CD4-positive, CD25-positive, alpha-beta regulatory T cell (primary cell): ENCODE results near the gene TBX2. TPM values are rescaled to one million over a fixed set of nuclear protein-coding genes. Genes with fewer than 3 reads are reported as not detected.

Experiments used
- ATAC-seq, 2 donors: fragments of 150-1000 bp; cut with Tn5 transposase; one replicate each; pipeline ENCODE4 v1.10.0; 2021; ENCODE audit warnings: low read depth in 2 of 2, moderate number of reproducible peaks in 2 of 2, moderate library complexity in 1 of 2
- DNase-seq, 3 donors: peaks; one replicate each; pipeline versions ENCODE4 v3.0.0 to v3.0.0-alpha.2; 2012 to 2022; ENCODE audit warnings: mixed read lengths in 1 of 3
- H3K27ac ChIP-seq: one replicate; pipeline ENCODE4 v1.7.0; 2013; ENCODE audit warnings: mild to moderate bottlenecking, low read length; ENCODE audit not compliant: insufficient read depth, poor library complexity, severe bottlenecking
- H3K27me3 ChIP-seq: one replicate; pipeline ENCODE4 v1.7.0; 2013; ENCODE audit warnings: low read length; ENCODE audit not compliant: control insufficient read depth, insufficient read depth
- H3K36me3 ChIP-seq: one replicate; pipeline ENCODE4 v1.7.0; 2013; ENCODE audit warnings: mild to moderate bottlenecking, low read length, moderate library complexity; ENCODE audit not compliant: control insufficient read depth, insufficient read depth
- H3K4me1 ChIP-seq: 2 replicates; pipeline ENCODE4 v1.7.0; 2013; ENCODE audit warnings: mild to moderate bottlenecking, low read length; ENCODE audit not compliant: insufficient read depth, control insufficient read depth, poor library complexity, severe bottlenecking
- H3K4me3 ChIP-seq: one replicate; pipeline ENCODE4 v1.7.0; 2013; ENCODE audit warnings: low read depth, mild to moderate bottlenecking, low read length, moderate library complexity
- H3K9me3 ChIP-seq, 2 experiments: 1 replicate in 1 of 2; 2 replicates in 1 of 2; pipeline ENCODE4 v1.7.0; 2013; ENCODE audit warnings: low read length in 2 of 2, mild to moderate bottlenecking in 1 of 2, moderate library complexity in 1 of 2; ENCODE audit not compliant: control insufficient read depth in 2 of 2
- H3K27ac Mint-ChIP-seq, 3 donors: one replicate each; pipeline ENCODE4 v1.8.0; 2020 to 2022; ENCODE audit warnings: mild to moderate bottlenecking in 3 of 3, mixed read lengths in 3 of 3, moderate library complexity in 2 of 3
- H3K27me3 Mint-ChIP-seq: one replicate; pipeline ENCODE4 v1.8.0; 2022; ENCODE audit warnings: mild to moderate bottlenecking, mixed read lengths
- H3K36me3 Mint-ChIP-seq: one replicate; pipeline ENCODE4 v1.8.0; 2020; ENCODE audit warnings: mixed read lengths
- H3K4me1 Mint-ChIP-seq, 4 donors: one replicate each; pipeline ENCODE4 v1.8.0; 2020 to 2022; ENCODE audit warnings: mixed read lengths in 4 of 4, mild to moderate bottlenecking in 1 of 4
- H3K4me3 Mint-ChIP-seq, 4 donors: one replicate each; pipeline ENCODE4 v1.8.0; 2020 to 2022; ENCODE audit warnings: mild to moderate bottlenecking in 4 of 4, mixed read lengths in 4 of 4, moderate library complexity in 3 of 4
- H3K9me3 Mint-ChIP-seq, 7 donors: one replicate each; pipeline ENCODE4 v1.8.0; 2020 to 2022; ENCODE audit warnings: mixed read lengths in 7 of 7, mild to moderate bottlenecking in 3 of 7, moderate library complexity in 2 of 7
- polyA plus RNA-seq, 4 donors: library from polyadenylated mRNA; unstranded; fragments of 300-500 nt; fragmentation: Illumina TruSeq; gene quantifications; one replicate each; pipeline ENCODE4 v1.2.3, GENCODE V29; 2021
- total RNA-seq: library from RNA; stranded (reverse); gene quantifications from one replicate; pipeline ENCODE4 v1.2.3, GENCODE V29; 2022

Gene TBX2
- total and polyA plus RNA-seq, 5 donors from 2014 or later: not detected

DNA sequence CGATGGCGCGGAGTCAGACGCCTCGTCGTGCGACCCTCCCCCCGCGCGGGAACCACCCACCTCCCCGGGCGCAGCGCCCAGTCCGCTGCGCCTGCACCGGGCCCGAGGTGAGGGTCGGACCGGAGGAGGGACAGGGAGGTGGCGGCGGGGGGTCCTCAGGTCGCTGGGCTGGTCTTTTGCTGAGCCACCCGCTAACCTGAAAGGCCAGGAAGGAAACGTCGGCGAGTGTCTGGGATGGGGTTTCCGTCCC, 4.9 kb downstream of the TBX2 start:
- DNase-seq (no peak), ATAC-seq (no peak)
- H3K4me1 ChIP-seq: peaks cover 59% of the 10 kb centered on the region
- no peaks in the 10 kb centered on the region for H3K9me3 ChIP-seq
- no peaks in the 10 kb centered on the region for H3K36me3 ChIP-seq
- no peak overlapping the region for H3K4me3 ChIP-seq
- Mint-ChIP-seq H3K27me3 (peaks cover 68% of the 10 kb centered on the region), H3K4me3 (peak overlapping the region in 1 of 4 donors; percentile 63), H3K36me3 (no peaks in the 10 kb centered on the region), H3K9me3 (peaks cover 0 to 6% (median 0%) of the 10 kb centered on the region in 7 donors), H3K27ac (no peak overlapping the region), H3K4me1 (peaks cover 5 to 55% (median 23%) of the 10 kb centered on the region in 4 donors)
- H3K27ac ChIP-seq: no peak overlapping the region
- H3K27me3 ChIP-seq: peaks cover 29% of the 10 kb centered on the region

DNA sequence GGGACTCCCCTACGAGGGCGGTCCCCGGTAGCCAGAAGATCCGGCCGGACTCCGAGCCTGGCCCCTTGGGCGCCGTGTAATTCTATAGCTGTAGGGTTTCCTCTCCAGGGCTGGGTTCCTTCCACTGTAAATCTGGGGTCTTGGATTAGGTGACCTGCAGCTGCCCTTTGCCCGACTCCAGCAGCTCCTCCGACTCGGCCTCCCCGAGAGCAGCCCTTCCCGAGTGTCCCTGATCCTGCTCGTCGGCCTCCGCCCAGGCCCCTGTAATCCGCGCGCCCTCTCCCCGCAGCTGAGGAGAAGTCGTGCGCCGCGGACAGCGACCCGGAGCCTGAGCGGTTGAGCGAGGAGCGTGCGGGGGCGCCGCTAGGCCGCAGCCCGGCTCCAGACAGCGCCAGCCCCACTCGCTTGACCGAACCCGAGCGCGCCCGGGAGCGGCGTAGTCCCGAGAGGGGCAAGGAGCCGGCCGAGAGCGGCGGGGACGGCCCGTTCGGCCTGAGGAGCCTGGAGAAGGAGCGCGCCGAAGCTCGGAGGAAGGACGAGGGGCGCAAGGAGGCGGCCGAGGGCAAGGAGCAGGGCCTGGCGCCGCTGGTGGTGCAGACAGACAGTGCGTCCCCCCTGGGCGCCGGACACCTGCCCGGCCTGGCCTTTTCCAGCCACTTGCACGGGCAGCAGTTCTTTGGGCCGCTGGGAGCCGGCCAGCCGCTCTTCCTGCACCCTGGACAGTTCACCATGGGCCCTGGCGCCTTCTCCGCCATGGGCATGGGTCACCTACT, 5.5 kb downstream of the TBX2 start:
- Mint-ChIP-seq H3K4me1 (peaks cover 5 to 60% (median 24%) of the 10 kb centered on the region in 4 donors), H3K27ac (no peak overlapping the region), H3K27me3 (peaks cover 73% of the 10 kb centered on the region), H3K4me3 (peak overlapping the region in 1 of 4 donors; percentile 69), H3K36me3 (no peaks in the 10 kb centered on the region), H3K9me3 (peaks cover 0 to 6% (median 0%) of the 10 kb centered on the region in 7 donors)
- Histone ChIP-seq H3K27me3 (peaks cover 29% of the 10 kb centered on the region), H3K9me3 (no peaks in the 10 kb centered on the region), H3K4me3 (no peak overlapping the region), H3K27ac (no peak overlapping the region), H3K36me3 (no peaks in the 10 kb centered on the region), H3K4me1 (peaks cover 61% of the 10 kb centered on the region)
- no peak for DNase-seq
- ATAC-seq: no peak

- H3K36me3 Mint-ChIP-seq: no peaks in the 10 kb centered on the region
- H3K4me1 ChIP-seq: peaks cover 65% of the 10 kb centered on the region
- peaks cover 77% of the 10 kb centered on the region for H3K27me3 Mint-ChIP-seq
- H3K4me3 Mint-ChIP-seq: peak overlapping the region in 2 of 4 donors; percentile 17 to 38
- DNase-seq (no peak), ATAC-seq (no peak)
- no peak overlapping the region for H3K27ac ChIP-seq
- H3K9me3 ChIP-seq: no peaks in the 10 kb centered on the region
- no peaks in the 10 kb centered on the region for H3K36me3 ChIP-seq
- no peak overlapping the region for H3K4me3 ChIP-seq
- peaks cover 29% of the 10 kb centered on the region for H3K27me3 ChIP-seq
- H3K27ac Mint-ChIP-seq: no peak overlapping the region
- peaks cover 0 to 6% (median 0%) of the 10 kb centered on the region in 7 donors for H3K9me3 Mint-ChIP-seq
- peaks cover 5 to 65% (median 28%) of the 10 kb centered on the region in 4 donors for H3K4me1 Mint-ChIP-seq
Observed at GRCh38 chr17:61405686-61406536, 6.3 kb downstream of the TBX2 start.

DNA sequence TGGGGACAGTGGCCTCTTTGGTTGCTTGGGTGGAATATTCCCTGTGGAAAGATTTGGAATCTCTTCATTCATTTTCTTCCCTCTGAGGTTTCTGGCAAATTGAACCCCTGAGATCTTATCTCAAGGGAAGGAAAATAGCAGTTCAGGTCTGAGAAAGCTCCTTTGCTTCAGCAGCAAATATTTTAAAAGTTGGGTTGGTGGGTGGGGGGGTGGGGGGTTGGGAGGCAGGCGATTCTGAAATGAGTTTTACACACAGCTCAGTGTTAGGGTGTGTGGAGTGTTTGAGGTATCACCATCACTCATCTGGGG, 6.8 kb downstream of the TBX2 start:
- H3K27me3 ChIP-seq: peaks cover 25% of the 10 kb centered on the region
- Mint-ChIP-seq H3K9me3 (peaks cover 0 to 2% (median 0%) of the 10 kb centered on the region in 7 donors), H3K36me3 (no peaks in the 10 kb centered on the region), H3K27me3 (peaks cover 75% of the 10 kb centered on the region), H3K27ac (no peak overlapping the region), H3K4me1 (peaks cover 5 to 59% (median 23%) of the 10 kb centered on the region in 4 donors), H3K4me3 (peak overlapping the region in 1 of 4 donors; percentile 17)
- peaks cover 65% of the 10 kb centered on the region for H3K4me1 ChIP-seq
- H3K36me3 ChIP-seq: no peaks in the 10 kb centered on the region
- DNase-seq: no peak
- no peak for ATAC-seq
- no peaks in the 10 kb centered on the region for H3K9me3 ChIP-seq
- no peak overlapping the region for H3K4me3 ChIP-seq
- no peak overlapping the region for H3K27ac ChIP-seq

- peaks cover 23% of the 10 kb centered on the region for H3K27me3 ChIP-seq
- DNase-seq (no peak), ATAC-seq (no peak)
- peaks cover 5 to 57% (median 22%) of the 10 kb centered on the region in 4 donors for H3K4me1 Mint-ChIP-seq
- peaks cover 70% of the 10 kb centered on the region for H3K27me3 Mint-ChIP-seq
- no peak overlapping the region for H3K4me3 ChIP-seq
- peak overlapping the region in 2 of 4 donors; percentile 26 to 52 for H3K4me3 Mint-ChIP-seq
- no peaks in the 10 kb centered on the region for H3K9me3 ChIP-seq
- no peaks in the 10 kb centered on the region for H3K36me3 ChIP-seq
- no peak overlapping the region for H3K27ac ChIP-seq
- H3K9me3 Mint-ChIP-seq: peaks cover 0 to 2% (median 0%) of the 10 kb centered on the region in 7 donors
- no peaks in the 10 kb centered on the region for H3K36me3 Mint-ChIP-seq
- no peak overlapping the region for H3K27ac Mint-ChIP-seq
- H3K4me1 ChIP-seq: peaks cover 70% of the 10 kb centered on the region
Observed at GRCh38 chr17:61406971-61407911, 7.6 kb downstream of the TBX2 start.

- Mint-ChIP-seq H3K27me3 (peaks cover 65% of the 10 kb centered on the region), H3K4me3 (peak overlapping the region; percentile 47 to 79 (median 59)), H3K9me3 (peaks cover 0 to 2% (median 0%) of the 10 kb centered on the region in 7 donors), H3K36me3 (no peaks in the 10 kb centered on the region), H3K4me1 (peaks cover 0 to 47% (median 15%) of the 10 kb centered on the region in 4 donors), H3K27ac (no peak overlapping the region)
- no peak for DNase-seq
- H3K36me3 ChIP-seq: no peaks in the 10 kb centered on the region
- H3K27me3 ChIP-seq: peaks cover 21% of the 10 kb centered on the region
- no peak overlapping the region for H3K27ac ChIP-seq
- H3K4me3 ChIP-seq: no peak overlapping the region
- ATAC-seq: no peak
- H3K9me3 ChIP-seq: no peaks in the 10 kb centered on the region
- H3K4me1 ChIP-seq: peaks cover 71% of the 10 kb centered on the region
Observed at GRCh38 chr17:61408151-61409041, 8.8 kb downstream of the TBX2 start.
